Thoracic aorta (tissue), 2 donors: ENCODE results near the gene TNNC2. TPM values are rescaled to one million over a fixed set of nuclear protein-coding genes. Genes with fewer than 3 reads are reported as not detected.
A peak's percentile ranks its signal among the peaks of the same experiment; 100 is the strongest.

Source experiments
- ATAC-seq: fragments of 150-250 bp; one replicate; pipeline ENCODE4 v1.8.0; 2017; ENCODE audit warnings: low read depth; ENCODE audit not compliant: insufficient number of reproducible peaks, low FRiP score
- DNase-seq: peaks from one replicate; pipeline ENCODE4 v3.0.0-alpha.2; 2020; ENCODE audit warnings: low spot score
- H3K27ac ChIP-seq, 2 donors: fragments of 200-600 bp; sonication (generic); 1 replicate in 1 of 2; 2 replicates in 1 of 2; pipeline ENCODE4 v1.5.1; 2016; ENCODE audit warnings: mild to moderate bottlenecking in 2 of 2, moderate library complexity in 2 of 2
- H3K27me3 ChIP-seq: fragments of 200-600 bp; sonication (generic); replicated peaks from 2 replicates; pipeline ENCODE4 v1.6.0; 2016; ENCODE audit warnings: mild to moderate bottlenecking; ENCODE audit not compliant: insufficient read depth
- H3K36me3 ChIP-seq: fragments of 200-600 bp; sonication (generic); one replicate; pipeline ENCODE4 v1.5.1; 2016
- H3K4me1 ChIP-seq, 2 donors: fragments of 200-600 bp; sonication (generic); 1 replicate in 1 of 2; 2 replicates in 1 of 2; pipeline versions ENCODE4 v1.5.1 to v1.6.0; 2016; ENCODE audit warnings: low read depth in 2 of 2, mild to moderate bottlenecking in 1 of 2; ENCODE audit not compliant: control insufficient read depth in 1 of 2
- H3K4me3 ChIP-seq: fragments of 200-600 bp; sonication (generic); 2 replicates; pipeline ENCODE4 v1.5.1; 2016; ENCODE audit warnings: mild to moderate bottlenecking
- H3K9me3 ChIP-seq: fragments of 200-600 bp; sonication (generic); 2 replicates; pipeline ENCODE4 v1.5.1; 2016
- total RNA-seq, 2 donors: library from RNA; depleted of rRNA; stranded (reverse); fragments of >200 nt; gene quantifications; one replicate each; pipeline versions ENCODE4 v1.1.0 to v1.2.3, GENCODE V29; 2016
- TF ChIP-seq, protein P1 (sequence below): fragments of 200-600 bp; sonication (generic); IDR thresholded peaks from one replicate; pipeline ENCODE4 v1.5.1; 2019; ENCODE audit warnings: antibody characterized with exemption

TNNC2 gene
- total RNA-seq, 2 donors from 2014 or later, result not detected

DNA sequence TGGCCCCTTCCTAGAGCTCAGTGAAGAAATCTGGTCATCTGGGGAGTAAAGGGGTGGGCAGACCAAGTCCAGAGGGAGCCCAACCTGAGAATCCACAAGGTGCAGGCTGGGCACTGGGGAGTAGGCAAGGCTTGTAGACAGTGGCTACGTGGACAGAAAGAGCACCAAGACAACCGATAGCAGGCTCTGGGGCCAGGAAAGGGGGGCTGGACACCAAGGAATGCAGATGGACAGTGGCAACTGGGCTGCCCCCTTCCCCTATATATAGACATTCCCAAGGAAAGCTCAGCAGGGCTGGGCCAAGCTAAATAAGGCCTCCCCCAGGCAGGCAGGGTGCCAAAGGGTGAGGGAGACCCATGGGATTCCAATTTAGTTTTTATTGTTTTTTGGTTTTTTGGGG lies 1.5 kb upstream of the TNNC2 start:
- no peaks in the 10 kb centered on the region for H3K36me3 ChIP-seq
- H3K4me1 ChIP-seq, result peaks cover 33 to 61% of the 10 kb centered on the region in 2 donors
- H3K9me3 ChIP-seq, result no peaks in the 10 kb centered on the region
- H3K4me3 ChIP-seq, result no peak overlapping the region
- ATAC-seq, result no peak
- H3K27ac ChIP-seq, result peak overlapping the region; percentile 84 to 91
- TF ChIP-seq, protein P1, sequence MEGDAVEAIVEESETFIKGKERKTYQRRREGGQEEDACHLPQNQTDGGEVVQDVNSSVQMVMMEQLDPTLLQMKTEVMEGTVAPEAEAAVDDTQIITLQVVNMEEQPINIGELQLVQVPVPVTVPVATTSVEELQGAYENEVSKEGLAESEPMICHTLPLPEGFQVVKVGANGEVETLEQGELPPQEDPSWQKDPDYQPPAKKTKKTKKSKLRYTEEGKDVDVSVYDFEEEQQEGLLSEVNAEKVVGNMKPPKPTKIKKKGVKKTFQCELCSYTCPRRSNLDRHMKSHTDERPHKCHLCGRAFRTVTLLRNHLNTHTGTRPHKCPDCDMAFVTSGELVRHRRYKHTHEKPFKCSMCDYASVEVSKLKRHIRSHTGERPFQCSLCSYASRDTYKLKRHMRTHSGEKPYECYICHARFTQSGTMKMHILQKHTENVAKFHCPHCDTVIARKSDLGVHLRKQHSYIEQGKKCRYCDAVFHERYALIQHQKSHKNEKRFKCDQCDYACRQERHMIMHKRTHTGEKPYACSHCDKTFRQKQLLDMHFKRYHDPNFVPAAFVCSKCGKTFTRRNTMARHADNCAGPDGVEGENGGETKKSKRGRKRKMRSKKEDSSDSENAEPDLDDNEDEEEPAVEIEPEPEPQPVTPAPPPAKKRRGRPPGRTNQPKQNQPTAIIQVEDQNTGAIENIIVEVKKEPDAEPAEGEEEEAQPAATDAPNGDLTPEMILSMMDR, result no peak
- H3K27me3 ChIP-seq, result no peaks in the 10 kb centered on the region
- DNase-seq, result no peak

DNA sequence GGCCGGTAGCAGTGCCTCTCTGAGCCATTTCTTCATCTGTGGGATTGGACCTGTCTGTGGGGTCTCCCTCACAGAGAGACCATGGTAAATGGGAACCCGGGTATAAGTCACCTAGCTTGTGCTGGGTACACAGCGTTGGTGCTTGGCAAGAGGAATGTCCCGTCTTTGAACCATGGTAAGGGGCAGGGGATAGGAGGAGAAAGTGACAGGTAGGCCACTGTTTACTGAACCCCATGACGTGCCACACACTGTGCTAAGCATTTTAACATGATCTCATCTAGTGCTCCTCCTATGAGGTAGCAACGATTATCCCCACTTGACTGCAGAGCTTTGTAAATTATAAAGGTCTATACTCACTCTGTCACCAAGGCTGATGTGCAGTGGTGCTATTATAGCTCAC lies 600 bp upstream of the TNNC2 start:
- no peaks in the 10 kb centered on the region for H3K27me3 ChIP-seq
- H3K4me1 ChIP-seq, result peaks cover 29 to 64% of the 10 kb centered on the region in 2 donors
- no peak overlapping the region for H3K4me3 ChIP-seq
- H3K9me3 ChIP-seq, result no peaks in the 10 kb centered on the region
- no peak for DNase-seq
- no peaks in the 10 kb centered on the region for H3K36me3 ChIP-seq
- no peak for ATAC-seq
- TF ChIP-seq, protein P1, result no peak
- peak overlapping the region; percentile 84 to 91 for H3K27ac ChIP-seq

DNA sequence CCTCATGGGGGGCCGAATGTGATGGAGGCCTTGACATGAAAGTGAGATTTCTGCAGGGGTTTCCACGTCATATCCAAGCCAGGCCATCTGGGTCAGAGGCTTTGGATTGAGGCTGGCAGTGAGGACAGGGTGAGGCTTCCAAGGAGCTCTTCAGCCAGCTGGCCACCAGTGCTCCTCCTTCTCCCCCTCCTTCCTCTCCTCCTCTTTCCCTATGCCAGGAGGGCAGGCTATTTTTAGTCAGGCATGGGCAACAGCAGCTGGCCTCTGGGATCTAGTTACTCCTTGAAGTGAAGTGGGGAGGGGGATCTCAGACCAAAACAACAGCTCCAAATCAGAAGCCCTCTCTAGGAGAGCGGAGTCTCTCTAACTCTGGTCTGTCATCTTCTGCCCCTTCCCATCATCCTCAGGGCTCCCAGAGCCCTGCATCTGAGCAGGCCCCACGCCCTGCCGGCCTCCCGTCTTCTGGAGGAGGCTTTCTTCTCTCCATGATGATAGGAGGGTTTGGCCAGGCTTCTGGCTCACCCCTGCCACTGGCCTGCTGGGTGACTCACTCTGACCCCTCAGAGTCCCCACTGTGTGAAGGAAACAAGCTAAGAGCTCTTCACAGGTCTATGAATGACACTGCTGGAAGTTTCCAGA lies 612 bp downstream of the TNNC2 start:
- DNase-seq (no peak), ATAC-seq (peak; percentile 15)
- Histone ChIP-seq H3K9me3 (no peaks in the 10 kb centered on the region), H3K36me3 (no peaks in the 10 kb centered on the region), H3K27ac (peak overlapping the region; percentile 84 to 91), H3K27me3 (no peaks in the 10 kb centered on the region), H3K4me1 (peaks cover 25 to 68% of the 10 kb centered on the region in 2 donors), H3K4me3 (no peak overlapping the region)
- TF ChIP-seq, protein P1, result no peak

DNA sequence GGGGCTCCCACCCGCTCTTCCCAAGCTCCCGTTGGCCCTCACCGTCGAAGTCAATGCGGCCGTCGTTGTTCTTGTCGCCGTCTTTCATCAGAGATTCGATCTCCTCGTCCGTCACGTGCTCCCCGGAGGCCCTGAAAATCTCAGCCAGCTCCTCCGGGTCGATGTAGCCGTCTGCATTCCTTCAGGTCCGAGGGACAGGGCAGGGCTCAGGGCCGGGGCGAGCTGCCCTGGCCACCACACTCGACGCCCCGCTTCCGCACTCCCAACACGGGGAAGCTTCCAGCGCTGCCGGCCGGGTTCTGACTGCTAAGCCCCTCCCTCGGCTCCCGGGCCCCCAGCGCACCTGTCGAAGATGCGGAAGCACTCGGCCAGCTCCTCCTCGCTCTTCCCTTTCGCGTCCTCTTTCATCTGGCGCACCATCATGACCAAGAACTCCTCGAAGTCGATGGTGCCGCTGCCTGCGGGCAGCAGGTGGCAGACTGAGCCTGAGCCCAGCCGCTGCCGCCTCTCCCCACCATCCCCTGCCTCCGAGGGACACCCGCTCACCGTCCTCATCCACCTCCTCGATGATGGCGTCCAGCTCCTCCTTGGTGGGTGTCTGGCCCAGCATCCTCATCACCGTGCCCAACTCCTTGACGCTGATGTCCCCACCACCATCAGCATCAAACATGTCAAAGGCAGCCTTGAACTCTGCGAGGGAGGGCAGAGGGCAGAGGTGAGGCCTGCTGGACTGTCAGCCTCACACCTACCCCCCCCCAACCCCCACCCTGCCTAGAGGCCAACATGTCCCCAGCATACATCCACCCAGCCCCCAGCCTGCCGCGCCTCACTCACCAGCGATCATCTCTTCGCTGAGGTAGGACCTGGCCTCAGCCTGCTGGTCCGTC lies 2.9 kb downstream of the TNNC2 start:
- ATAC-seq (no peak), DNase-seq (no peak)
- no peak overlapping the region for H3K27ac ChIP-seq
- no peaks in the 10 kb centered on the region for H3K9me3 ChIP-seq
- H3K36me3 ChIP-seq, result no peaks in the 10 kb centered on the region
- peak overlapping the region; percentile 50 for H3K4me3 ChIP-seq
- TF ChIP-seq, protein P1, result no peak
- H3K27me3 ChIP-seq, result no peaks in the 10 kb centered on the region
- H3K4me1 ChIP-seq, result peaks cover 25 to 61% of the 10 kb centered on the region in 2 donors

DNA sequence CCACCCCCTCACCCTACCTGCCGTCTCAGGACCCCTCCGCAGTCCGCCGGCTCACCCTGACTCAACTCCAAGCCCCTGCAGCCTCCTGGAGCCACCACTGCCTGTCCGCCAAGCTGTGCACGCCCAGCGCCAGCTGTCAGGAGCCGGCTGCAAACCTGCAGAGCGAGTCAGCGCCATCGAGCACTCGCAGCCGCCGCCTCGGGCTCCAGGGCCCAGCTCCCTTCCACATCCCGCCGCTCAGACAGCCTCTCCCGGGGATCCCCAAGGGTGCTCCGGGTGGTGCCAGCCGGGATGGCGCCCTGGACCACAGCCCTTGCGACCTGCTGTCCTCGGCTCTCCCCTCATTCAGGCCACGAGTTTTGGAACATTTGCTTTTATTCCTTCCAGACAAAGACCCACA lies 4.3 kb downstream of the TNNC2 start:
- TF ChIP-seq, protein P1, result no peak
- no peaks in the 10 kb centered on the region for H3K27me3 ChIP-seq
- peak overlapping the region; percentile 54 for H3K4me3 ChIP-seq
- H3K36me3 ChIP-seq, result no peaks in the 10 kb centered on the region
- no peak for ATAC-seq
- no peak for DNase-seq
- H3K9me3 ChIP-seq, result no peaks in the 10 kb centered on the region
- H3K4me1 ChIP-seq, result peaks cover 20 to 58% of the 10 kb centered on the region in 2 donors
- H3K27ac ChIP-seq, result peak overlapping the region; percentile 30 to 49
